Thoracic aorta (tissue), 2 donors: ENCODE measurements around the gene HES7. TPM values are rescaled to one million over a fixed set of nuclear protein-coding genes. Genes with fewer than 3 reads are reported as not detected.

Experiments
- ATAC-seq: fragments of 150-250 bp; one replicate; pipeline ENCODE4 v1.8.0; 2017; ENCODE audit warnings: low read depth; ENCODE audit not compliant: insufficient number of reproducible peaks, low FRiP score
- DNase-seq: peaks from one replicate; pipeline ENCODE4 v3.0.0-alpha.2; 2020; ENCODE audit warnings: low spot score
- H3K27ac ChIP-seq, 2 donors: fragments of 200-600 bp; sonication (generic); 1 replicate in 1 of 2; 2 replicates in 1 of 2; pipeline ENCODE4 v1.5.1; 2016; ENCODE audit warnings: mild to moderate bottlenecking in 2 of 2, moderate library complexity in 2 of 2
- H3K27me3 ChIP-seq: fragments of 200-600 bp; sonication (generic); replicated peaks from 2 replicates; pipeline ENCODE4 v1.6.0; 2016; ENCODE audit warnings: mild to moderate bottlenecking; ENCODE audit not compliant: insufficient read depth
- H3K36me3 ChIP-seq: fragments of 200-600 bp; sonication (generic); one replicate; pipeline ENCODE4 v1.5.1; 2016
- H3K4me1 ChIP-seq, 2 donors: fragments of 200-600 bp; sonication (generic); 1 replicate in 1 of 2; 2 replicates in 1 of 2; pipeline versions ENCODE4 v1.5.1 to v1.6.0; 2016; ENCODE audit warnings: low read depth in 2 of 2, mild to moderate bottlenecking in 1 of 2; ENCODE audit not compliant: control insufficient read depth in 1 of 2
- H3K4me3 ChIP-seq: fragments of 200-600 bp; sonication (generic); 2 replicates; pipeline ENCODE4 v1.5.1; 2016; ENCODE audit warnings: mild to moderate bottlenecking
- H3K9me3 ChIP-seq: fragments of 200-600 bp; sonication (generic); 2 replicates; pipeline ENCODE4 v1.5.1; 2016
- total RNA-seq, 2 donors: library from RNA; depleted of rRNA; stranded (reverse); fragments of >200 nt; gene quantifications; one replicate each; pipeline versions ENCODE4 v1.1.0 to v1.2.3, GENCODE V29; 2016
- TF ChIP-seq, protein P1 (sequence below): fragments of 200-600 bp; sonication (generic); IDR thresholded peaks from one replicate; pipeline ENCODE4 v1.5.1; 2019; ENCODE audit warnings: antibody characterized with exemption

Gene HES7
- total RNA-seq, 2 donors from 2014 or later = not detected

DNA sequence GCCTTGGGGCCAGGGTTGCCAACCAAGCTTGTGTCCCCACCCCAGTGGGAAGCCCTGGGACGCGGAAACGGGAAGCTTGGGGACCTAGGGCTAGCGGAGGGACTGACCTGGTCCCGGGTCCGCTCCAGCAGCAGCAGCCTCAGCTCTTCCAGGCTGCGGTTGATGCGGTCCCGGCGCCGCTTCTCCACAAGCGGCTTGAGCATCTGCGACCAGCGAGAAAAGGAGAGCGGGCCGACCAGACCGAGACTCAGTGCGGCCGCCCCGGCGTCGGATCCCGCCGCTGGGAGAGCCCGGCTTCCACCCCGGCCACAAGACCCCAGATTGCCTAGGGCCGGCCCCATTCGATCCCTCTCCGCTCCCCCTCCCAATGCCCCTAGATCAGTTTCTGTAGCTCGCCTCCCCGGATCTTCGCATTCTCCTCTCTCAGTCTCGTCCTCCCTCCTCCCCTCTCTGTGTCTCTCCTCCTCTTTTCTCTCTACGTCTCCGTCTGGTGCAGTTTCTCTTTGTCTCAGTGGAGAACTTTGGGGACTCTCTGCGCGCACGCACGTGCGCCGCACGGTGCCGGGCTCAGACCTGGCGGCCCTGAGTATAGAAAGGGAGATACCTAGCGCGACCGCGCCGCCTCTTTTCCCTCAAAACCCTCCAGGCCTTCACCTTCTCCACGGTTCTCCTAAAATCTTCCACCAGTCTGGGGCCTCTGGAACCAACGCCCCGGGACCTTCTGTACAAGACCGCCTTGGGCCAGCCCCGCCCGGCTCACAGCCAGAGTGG lies 797 bp downstream of the HES7 start:
- no peak for ATAC-seq
- TF ChIP-seq, protein P1, sequence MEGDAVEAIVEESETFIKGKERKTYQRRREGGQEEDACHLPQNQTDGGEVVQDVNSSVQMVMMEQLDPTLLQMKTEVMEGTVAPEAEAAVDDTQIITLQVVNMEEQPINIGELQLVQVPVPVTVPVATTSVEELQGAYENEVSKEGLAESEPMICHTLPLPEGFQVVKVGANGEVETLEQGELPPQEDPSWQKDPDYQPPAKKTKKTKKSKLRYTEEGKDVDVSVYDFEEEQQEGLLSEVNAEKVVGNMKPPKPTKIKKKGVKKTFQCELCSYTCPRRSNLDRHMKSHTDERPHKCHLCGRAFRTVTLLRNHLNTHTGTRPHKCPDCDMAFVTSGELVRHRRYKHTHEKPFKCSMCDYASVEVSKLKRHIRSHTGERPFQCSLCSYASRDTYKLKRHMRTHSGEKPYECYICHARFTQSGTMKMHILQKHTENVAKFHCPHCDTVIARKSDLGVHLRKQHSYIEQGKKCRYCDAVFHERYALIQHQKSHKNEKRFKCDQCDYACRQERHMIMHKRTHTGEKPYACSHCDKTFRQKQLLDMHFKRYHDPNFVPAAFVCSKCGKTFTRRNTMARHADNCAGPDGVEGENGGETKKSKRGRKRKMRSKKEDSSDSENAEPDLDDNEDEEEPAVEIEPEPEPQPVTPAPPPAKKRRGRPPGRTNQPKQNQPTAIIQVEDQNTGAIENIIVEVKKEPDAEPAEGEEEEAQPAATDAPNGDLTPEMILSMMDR = no peak
- no peaks in the 10 kb centered on the region for H3K36me3 ChIP-seq
- peak overlapping the region; percentile 80 for H3K4me3 ChIP-seq
- DNase-seq = no peak
- H3K27ac ChIP-seq = no peak overlapping the region
- no peaks in the 10 kb centered on the region for H3K27me3 ChIP-seq
- no peaks in the 10 kb centered on the region for H3K9me3 ChIP-seq
- peaks cover 49 to 64% of the 10 kb centered on the region in 2 donors for H3K4me1 ChIP-seq

GRCh38 chr17:8122422-8122923 lies 1.4 kb downstream of the HES7 start:
- H3K4me1 ChIP-seq = peaks cover 55 to 70% of the 10 kb centered on the region in 2 donors
- no peak for DNase-seq
- peak overlapping the region; percentile 80 for H3K4me3 ChIP-seq
- H3K27me3 ChIP-seq = no peaks in the 10 kb centered on the region
- TF ChIP-seq, protein P1 = no peak
- no peak for ATAC-seq
- no peak overlapping the region for H3K27ac ChIP-seq
- H3K9me3 ChIP-seq = no peaks in the 10 kb centered on the region
- no peaks in the 10 kb centered on the region for H3K36me3 ChIP-seq

GRCh38 chr17:8121681-8122421 lies 2.1 kb downstream of the HES7 start:
- TF ChIP-seq, protein P1 = peak; percentile 30
- DNase-seq = no peak
- Histone ChIP-seq H3K27ac (no peak overlapping the region), H3K27me3 (peaks cover under 1% of the 10 kb centered on the region), H3K9me3 (no peaks in the 10 kb centered on the region), H3K36me3 (no peaks in the 10 kb centered on the region), H3K4me1 (peaks cover 55 to 73% of the 10 kb centered on the region in 2 donors), H3K4me3 (peak overlapping the region; percentile 80)
- no peak for ATAC-seq

GRCh38 chr17:8121407-8121680 lies 2.6 kb downstream of the HES7 start:
- Histone ChIP-seq H3K9me3 (no peaks in the 10 kb centered on the region), H3K4me1 (peaks cover 55 to 73% of the 10 kb centered on the region in 2 donors), H3K4me3 (peak overlapping the region; percentile 80), H3K27me3 (peaks cover 6% of the 10 kb centered on the region), H3K27ac (no peak overlapping the region), H3K36me3 (no peaks in the 10 kb centered on the region)
- no peak for ATAC-seq
- no peak for DNase-seq
- TF ChIP-seq, protein P1 = no peak
